ENCODE data around the gene SNAI1.

SNAI1 gene

DNA sequence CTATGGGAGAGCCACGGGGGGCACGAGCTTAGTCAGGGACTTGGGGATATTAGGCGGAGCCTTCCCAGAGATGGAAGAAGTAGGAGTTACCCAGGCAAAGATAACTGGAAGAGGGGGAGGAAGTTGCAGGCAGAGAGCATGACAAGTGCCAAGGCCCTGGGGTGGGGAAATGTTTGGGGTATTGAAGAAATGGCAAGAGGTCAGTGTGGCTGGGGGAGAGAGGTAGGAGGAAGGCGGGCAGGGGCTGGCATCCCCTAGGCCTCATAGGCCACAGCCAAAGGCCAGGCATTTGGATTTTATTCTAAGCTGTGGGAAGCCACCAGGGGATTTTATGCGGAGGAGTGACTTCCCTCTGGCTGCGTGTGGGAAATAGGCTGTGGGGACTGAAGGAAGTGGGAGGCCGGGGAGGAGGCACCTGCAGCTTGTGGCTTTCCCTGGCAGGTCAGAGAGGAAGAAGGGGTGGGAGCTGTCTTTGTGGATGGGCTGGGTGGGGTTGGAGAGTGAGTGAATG lies 22.7 kb downstream of the SNAI1 start:
- TF ChIP-seq ZFP3 (CRISPR knock-in tag; IDR thresholded peaks at IDR 0.05) (no peak), ZNF8 (CRISPR knock-in tag; IDR thresholded peaks at IDR 0.05) (no peak), ZC3H10 (CRISPR knock-in tag; IDR thresholded peaks at IDR 0.05) (no peak), CSDC2 (CRISPR knock-in tag; IDR thresholded peaks at IDR 0.05) (no peak), RARB (CRISPR knock-in tag; IDR thresholded peaks at IDR 0.05) (no peak), ISL1 (CRISPR knock-in tag; IDR thresholded peaks at IDR 0.05) (no peak), ARNTL (CRISPR knock-in tag; IDR thresholded peaks at IDR 0.05; ENCODE audit: borderline replicate concordance, low read depth) (no peak), OSR1 (CRISPR knock-in tag; IDR thresholded peaks at IDR 0.05) (no peak), PPARA (CRISPR knock-in tag; IDR thresholded peaks at IDR 0.05; ENCODE audit: borderline replicate concordance) (no peak), ZFP30 (CRISPR knock-in tag; IDR thresholded peaks at IDR 0.05) (no peak), TCF4 (CRISPR knock-in tag; IDR thresholded peaks at IDR 0.05; ENCODE audit: borderline replicate concordance) (no peak), SNAI2 (CRISPR knock-in tag; IDR thresholded peaks at IDR 0.05) (no peak), GLIS3 (CRISPR knock-in tag; IDR thresholded peaks at IDR 0.05) (no peak)
- TF ChIP-seq, protein P1, sequence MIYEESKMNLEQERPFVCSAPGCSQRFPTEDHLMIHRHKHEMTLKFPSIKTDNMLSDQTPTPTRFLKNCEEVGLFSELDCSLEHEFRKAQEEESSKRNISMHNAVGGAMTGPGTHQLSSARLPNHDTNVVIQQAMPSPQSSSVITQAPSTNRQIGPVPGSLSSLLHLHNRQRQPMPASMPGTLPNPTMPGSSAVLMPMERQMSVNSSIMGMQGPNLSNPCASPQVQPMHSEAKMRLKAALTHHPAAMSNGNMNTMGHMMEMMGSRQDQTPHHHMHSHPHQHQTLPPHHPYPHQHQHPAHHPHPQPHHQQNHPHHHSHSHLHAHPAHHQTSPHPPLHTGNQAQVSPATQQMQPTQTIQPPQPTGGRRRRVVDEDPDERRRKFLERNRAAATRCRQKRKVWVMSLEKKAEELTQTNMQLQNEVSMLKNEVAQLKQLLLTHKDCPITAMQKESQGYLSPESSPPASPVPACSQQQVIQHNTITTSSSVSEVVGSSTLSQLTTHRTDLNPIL (CRISPR knock-in tag; IDR thresholded peaks at IDR 0.05; ENCODE audit: low read depth) = no peak
- TF ChIP-seq, protein P2, sequence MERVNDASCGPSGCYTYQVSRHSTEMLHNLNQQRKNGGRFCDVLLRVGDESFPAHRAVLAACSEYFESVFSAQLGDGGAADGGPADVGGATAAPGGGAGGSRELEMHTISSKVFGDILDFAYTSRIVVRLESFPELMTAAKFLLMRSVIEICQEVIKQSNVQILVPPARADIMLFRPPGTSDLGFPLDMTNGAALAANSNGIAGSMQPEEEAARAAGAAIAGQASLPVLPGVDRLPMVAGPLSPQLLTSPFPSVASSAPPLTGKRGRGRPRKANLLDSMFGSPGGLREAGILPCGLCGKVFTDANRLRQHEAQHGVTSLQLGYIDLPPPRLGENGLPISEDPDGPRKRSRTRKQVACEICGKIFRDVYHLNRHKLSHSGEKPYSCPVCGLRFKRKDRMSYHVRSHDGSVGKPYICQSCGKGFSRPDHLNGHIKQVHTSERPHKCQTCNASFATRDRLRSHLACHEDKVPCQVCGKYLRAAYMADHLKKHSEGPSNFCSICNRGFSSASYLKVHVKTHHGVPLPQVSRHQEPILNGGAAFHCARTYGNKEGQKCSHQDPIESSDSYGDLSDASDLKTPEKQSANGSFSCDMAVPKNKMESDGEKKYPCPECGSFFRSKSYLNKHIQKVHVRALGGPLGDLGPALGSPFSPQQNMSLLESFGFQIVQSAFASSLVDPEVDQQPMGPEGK (CRISPR knock-in tag; IDR thresholded peaks at IDR 0.05; ENCODE audit: borderline replicate concordance) = no peak
- TF ChIP-seq, protein P3, sequence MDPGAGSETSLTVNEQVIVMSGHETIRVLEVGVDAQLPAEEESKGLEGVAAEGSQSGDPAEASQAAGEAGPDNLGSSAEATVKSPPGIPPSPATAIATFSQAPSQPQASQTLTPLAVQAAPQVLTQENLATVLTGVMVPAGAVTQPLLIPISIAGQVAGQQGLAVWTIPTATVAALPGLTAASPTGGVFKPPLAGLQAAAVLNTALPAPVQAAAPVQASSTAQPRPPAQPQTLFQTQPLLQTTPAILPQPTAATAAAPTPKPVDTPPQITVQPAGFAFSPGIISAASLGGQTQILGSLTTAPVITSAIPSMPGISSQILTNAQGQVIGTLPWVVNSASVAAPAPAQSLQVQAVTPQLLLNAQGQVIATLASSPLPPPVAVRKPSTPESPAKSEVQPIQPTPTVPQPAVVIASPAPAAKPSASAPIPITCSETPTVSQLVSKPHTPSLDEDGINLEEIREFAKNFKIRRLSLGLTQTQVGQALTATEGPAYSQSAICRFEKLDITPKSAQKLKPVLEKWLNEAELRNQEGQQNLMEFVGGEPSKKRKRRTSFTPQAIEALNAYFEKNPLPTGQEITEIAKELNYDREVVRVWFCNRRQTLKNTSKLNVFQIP (CRISPR knock-in tag; IDR thresholded peaks at IDR 0.05; ENCODE audit: borderline replicate concordance, low read depth) = no peak
- TF ChIP-seq, protein P4, sequence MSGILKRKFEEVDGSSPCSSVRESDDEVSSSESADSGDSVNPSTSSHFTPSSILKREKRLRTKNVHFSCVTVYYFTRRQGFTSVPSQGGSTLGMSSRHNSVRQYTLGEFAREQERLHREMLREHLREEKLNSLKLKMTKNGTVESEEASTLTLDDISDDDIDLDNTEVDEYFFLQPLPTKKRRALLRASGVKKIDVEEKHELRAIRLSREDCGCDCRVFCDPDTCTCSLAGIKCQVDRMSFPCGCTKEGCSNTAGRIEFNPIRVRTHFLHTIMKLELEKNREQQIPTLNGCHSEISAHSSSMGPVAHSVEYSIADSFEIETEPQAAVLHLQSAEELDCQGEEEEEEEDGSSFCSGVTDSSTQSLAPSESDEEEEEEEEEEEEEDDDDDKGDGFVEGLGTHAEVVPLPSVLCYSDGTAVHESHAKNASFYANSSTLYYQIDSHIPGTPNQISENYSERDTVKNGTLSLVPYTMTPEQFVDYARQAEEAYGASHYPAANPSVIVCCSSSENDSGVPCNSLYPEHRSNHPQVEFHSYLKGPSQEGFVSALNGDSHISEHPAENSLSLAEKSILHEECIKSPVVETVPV (CRISPR knock-in tag; IDR thresholded peaks at IDR 0.05) = no peak
- ATAC-seq = no peak

DNA sequence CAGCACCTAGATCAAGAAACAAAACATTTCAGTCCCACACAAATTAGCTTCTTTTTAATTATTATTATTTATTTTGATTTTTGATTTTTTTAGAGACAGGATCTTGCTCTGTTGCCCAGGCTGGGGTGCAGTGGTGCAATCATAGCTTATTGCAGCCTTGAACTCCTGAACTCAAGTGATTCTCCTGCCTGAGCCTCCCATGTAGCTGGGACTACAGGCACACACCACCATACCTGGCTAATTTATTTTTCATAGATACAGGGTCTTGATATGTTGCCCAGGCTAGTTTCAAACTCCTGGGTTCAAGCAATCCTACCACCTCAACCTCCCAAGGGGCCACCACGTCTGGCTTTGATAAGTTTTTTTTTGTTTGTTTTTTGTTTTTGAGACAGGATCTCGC lies 24.6 kb downstream of the SNAI1 start:
- ATAC-seq = no peak
- TF ChIP-seq ARNTL (CRISPR knock-in tag; IDR thresholded peaks at IDR 0.05; ENCODE audit: borderline replicate concordance, low read depth) (no peak), ZFP30 (CRISPR knock-in tag; IDR thresholded peaks at IDR 0.05) (no peak), CSDC2 (CRISPR knock-in tag; IDR thresholded peaks at IDR 0.05) (no peak), TCF4 (CRISPR knock-in tag; IDR thresholded peaks at IDR 0.05; ENCODE audit: borderline replicate concordance) (no peak), ESRRG (CRISPR knock-in tag; IDR thresholded peaks at IDR 0.05) (no peak), ZNF8 (CRISPR knock-in tag; IDR thresholded peaks at IDR 0.05) (no peak), GLIS3 (CRISPR knock-in tag; IDR thresholded peaks at IDR 0.05) (no peak), PPARA (CRISPR knock-in tag; IDR thresholded peaks at IDR 0.05; ENCODE audit: borderline replicate concordance) (no peak), ZNF565 (CRISPR knock-in tag; conservative IDR thresholded peaks at IDR 0.05; ENCODE audit: low read depth) (no peak), ZC3H10 (CRISPR knock-in tag; IDR thresholded peaks at IDR 0.05) (no peak), RARB (CRISPR knock-in tag; IDR thresholded peaks at IDR 0.05) (no peak), ZFP3 (CRISPR knock-in tag; IDR thresholded peaks at IDR 0.05) (no peak), ZNF70 (CRISPR knock-in tag; IDR thresholded peaks at IDR 0.05) (no peak)
- TF ChIP-seq, protein P4 (CRISPR knock-in tag; IDR thresholded peaks at IDR 0.05) = no peak
- TF ChIP-seq, protein P1 (CRISPR knock-in tag; IDR thresholded peaks at IDR 0.05; ENCODE audit: low read depth) = no peak
- TF ChIP-seq, protein P3 (CRISPR knock-in tag; IDR thresholded peaks at IDR 0.05; ENCODE audit: borderline replicate concordance, low read depth) = no peak
- TF ChIP-seq, protein P5, sequence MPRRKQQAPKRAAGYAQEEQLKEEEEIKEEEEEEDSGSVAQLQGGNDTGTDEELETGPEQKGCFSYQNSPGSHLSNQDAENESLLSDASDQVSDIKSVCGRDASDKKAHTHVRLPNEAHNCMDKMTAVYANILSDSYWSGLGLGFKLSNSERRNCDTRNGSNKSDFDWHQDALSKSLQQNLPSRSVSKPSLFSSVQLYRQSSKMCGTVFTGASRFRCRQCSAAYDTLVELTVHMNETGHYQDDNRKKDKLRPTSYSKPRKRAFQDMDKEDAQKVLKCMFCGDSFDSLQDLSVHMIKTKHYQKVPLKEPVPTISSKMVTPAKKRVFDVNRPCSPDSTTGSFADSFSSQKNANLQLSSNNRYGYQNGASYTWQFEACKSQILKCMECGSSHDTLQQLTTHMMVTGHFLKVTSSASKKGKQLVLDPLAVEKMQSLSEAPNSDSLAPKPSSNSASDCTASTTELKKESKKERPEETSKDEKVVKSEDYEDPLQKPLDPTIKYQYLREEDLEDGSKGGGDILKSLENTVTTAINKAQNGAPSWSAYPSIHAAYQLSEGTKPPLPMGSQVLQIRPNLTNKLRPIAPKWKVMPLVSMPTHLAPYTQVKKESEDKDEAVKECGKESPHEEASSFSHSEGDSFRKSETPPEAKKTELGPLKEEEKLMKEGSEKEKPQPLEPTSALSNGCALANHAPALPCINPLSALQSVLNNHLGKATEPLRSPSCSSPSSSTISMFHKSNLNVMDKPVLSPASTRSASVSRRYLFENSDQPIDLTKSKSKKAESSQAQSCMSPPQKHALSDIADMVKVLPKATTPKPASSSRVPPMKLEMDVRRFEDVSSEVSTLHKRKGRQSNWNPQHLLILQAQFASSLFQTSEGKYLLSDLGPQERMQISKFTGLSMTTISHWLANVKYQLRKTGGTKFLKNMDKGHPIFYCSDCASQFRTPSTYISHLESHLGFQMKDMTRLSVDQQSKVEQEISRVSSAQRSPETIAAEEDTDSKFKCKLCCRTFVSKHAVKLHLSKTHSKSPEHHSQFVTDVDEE (CRISPR knock-in tag; IDR thresholded peaks at IDR 0.05) = no peak
